ENCODE measurements around the gene SH3TC1.

Gene SH3TC1

DNA sequence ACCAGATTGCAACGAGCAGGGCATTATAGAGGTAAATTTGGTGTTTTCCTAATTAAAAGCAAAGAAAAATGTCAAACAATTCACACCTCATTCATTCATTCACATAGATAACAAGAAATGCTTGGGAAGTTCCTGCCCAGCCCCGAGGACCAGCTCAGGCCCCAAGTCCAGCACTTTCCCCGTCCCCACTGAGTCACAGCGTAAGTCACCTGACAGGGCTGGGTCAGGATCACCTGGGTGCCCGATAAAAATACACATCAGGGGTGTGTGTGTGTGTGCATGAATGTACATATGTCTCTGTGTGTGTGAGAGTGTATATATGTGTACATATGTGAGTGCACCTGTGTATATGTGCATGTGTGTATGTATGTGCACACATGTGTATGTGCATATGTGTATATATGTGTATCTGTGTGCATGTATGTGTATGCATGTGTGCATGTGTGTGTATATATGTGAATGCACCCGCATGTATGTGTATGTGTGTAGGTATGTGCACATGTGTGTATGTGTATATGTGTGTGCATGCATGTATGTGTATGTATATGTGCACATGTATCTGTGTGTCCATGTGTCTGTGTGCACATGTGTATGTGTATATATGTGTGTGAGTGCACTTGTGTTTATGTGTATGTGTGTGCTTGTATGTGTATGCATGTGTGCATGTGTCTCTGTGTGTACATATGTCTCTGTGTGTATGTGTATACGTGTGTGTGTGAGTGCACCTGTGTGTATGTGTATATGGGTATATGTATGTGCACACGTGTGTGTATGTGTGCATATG lies 18.6 kb upstream of the SH3TC1 start:
- DNase-seq (ENCODE audit: low read depth): no peak

DNA sequence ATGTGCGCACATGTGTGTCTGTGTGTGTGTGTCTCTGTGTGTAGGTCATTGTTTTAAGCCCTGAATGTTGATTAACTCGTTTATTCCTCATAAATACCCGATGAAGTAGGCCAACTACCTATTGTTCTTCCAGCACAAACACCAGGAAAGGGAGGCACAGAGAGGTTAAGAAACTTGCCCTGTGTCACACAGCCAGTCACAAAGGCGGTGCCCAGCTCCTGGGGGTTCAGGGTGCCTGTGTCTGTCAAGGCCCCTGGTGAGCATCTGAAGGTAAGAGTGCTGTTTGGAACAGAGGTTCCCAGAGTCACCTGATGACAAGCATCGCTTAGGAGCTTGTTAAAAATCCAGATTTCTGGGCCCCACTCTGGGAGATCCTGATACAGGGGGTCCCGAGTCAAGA lies 18.0 kb upstream of the SH3TC1 start:
- no peak for DNase-seq (ENCODE audit: low read depth)

DNA sequence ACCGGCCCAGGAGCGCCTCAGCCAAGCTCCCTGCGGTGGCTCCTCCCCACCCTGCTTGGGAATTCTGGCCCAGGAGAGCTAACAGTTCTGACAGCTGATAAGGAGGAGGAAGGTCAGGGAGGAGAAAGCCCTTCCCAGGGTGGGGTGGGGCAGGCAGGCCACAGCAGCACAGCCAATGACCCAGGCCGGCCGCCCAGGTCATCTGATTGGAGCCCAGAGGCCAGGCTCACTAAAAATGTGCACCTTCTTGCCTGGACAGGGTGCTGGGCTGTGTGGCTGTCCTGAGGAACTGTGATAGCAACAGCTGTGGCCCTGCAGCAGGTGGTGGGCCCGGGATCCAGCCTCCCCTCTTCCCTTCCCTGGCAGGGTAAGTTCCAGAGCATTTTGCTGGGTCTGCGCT lies 17.2 kb upstream of the SH3TC1 start:
- no peak for DNase-seq (ENCODE audit: low read depth)

DNA sequence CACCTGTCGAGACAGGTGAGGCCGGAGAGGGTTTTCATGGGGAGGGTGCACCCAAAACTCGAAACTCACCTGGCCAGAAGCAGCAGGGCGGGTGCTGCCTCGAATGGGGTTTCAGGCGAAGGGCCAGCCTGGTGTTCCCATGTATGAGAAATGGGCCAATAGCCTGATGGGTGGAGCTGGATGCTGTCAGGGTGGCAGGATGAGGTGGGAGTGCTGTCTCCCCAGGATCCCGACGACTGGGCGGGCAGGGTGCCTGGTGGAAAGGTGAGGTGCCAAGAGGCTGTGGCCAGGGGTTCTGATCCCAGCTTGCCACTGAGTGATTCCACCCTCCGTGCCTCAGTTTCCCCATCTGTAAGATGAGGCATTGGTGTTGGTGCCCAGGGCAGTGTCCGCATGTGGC lies 16.8 kb upstream of the SH3TC1 start:
- DNase-seq (ENCODE audit: low read depth): no peak

DNA sequence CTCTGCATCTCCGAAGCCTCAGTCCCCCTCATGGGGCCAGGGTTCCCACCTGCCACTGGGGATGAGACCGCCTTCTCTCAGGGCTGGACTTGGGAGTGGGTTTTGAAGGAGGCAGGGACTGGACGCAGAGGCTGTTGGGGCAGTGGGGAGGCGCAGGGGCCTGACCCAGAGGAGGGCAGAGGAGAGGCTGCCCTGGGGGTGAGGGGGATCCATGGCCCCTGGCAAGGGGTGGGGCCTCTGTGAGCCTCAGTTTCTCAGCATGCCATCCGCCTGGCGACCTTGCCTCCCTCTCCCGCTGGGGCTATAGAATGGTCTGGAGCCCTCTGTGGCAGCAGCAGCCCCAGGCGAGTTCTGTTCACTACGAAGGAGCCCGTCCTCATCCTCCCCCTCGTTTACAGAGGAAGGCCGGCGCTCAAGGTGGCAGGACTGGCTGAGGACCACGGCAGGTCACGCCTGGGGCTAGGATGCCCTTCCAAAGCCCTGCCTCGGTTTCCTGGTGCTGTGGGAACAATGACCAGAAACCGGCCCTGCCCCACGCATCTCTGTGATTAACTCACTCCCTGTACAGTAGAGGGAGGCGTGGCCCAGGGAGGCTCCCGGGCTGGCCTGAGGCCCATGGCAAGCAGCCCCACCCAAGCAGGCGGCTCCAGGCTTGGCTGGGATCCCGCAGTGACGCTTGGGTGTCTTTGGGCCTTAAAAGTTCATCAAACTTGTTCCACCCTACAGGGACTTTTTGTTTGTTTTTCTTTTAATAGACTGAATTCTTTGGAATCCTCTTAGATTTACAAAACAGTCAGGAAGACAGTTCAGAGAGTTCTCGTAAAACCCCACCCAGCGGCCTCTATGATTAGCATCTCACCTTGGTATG lies 16.0 kb upstream of the SH3TC1 start:
- no peak for DNase-seq (ENCODE audit: low read depth)

DNA sequence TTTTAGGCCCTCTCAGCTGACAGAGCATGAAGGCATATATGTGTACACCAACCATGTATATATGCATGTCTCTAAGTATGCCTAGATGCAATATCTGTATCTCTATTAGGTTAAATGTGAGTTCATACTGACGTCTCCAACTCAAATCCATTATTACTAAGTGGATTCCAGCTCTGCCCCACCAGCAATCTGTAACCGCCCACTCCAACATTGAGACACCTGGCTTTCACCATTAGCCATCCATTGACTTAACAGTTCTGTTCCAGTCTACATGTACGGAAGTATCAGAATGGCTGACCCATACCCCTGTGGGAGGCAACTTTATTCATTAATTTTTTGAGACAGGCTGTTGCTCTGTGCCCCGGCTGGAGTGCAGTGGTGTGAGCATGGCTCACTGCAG lies 15.0 kb upstream of the SH3TC1 start:
- DNase-seq (ENCODE audit: low read depth): no peak

DNA sequence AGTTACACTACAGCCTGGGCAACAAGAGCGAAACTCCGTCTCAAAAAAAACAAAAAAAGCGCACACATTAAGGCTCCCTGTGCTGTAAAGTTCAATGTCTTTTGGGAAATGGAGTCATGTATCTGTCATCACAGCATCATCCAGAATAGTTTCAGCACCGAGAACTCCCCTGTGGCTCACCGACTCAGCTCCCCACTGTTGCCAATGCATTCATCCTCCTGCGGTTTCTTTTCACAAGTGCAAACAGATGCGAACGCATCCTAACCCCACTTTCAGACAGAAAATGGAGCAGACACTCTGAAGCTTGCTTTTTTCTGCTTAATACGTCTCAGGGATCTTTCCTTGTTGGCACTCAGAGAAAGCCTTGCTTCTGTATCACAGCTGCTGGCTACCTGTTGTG lies 13.8 kb upstream of the SH3TC1 start:
- no peak for DNase-seq (ENCODE audit: low read depth)

DNA sequence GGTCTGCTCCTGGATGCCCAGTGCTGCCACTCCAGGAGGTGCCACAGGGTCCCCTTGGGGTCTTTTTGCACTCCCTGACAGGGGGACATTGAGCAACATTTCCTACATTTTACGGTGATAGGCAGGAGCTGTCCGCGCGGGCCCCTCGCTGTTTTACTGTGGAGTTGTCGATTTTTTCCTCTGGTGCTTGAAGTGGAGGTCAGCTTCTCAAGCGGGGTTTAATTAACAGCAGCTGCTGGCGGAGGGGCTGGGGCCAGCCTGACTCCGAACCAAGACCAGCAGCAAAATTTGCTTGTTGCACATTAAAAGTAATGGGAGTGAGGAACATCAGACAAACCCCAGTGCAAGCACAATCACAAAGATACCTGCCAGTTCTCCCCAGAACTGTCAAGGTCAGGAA lies 13.2 kb upstream of the SH3TC1 start:
- DNase-seq (ENCODE audit: low read depth): no peak

DNA sequence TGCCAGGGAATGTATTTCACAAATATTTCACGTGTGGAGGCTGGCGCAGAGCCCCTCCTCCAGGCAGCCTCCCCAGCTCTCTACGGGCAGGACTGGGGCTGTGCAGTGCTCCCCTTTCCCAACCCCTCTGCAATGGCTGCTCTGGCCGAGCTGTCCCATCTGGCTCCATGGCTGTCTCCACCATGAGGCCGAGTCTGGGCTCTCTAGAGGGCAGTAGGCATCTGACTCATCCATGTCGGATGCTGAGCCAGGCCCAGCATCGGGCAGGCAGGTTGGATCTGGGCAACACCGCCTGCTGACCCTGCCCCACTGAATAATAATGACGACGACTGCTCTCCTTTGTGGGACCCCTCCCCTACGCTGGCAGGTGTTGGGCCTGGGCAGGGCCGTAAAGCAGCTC lies 11.0 kb upstream of the SH3TC1 start:
- no peak for DNase-seq (ENCODE audit: low read depth)

DNA sequence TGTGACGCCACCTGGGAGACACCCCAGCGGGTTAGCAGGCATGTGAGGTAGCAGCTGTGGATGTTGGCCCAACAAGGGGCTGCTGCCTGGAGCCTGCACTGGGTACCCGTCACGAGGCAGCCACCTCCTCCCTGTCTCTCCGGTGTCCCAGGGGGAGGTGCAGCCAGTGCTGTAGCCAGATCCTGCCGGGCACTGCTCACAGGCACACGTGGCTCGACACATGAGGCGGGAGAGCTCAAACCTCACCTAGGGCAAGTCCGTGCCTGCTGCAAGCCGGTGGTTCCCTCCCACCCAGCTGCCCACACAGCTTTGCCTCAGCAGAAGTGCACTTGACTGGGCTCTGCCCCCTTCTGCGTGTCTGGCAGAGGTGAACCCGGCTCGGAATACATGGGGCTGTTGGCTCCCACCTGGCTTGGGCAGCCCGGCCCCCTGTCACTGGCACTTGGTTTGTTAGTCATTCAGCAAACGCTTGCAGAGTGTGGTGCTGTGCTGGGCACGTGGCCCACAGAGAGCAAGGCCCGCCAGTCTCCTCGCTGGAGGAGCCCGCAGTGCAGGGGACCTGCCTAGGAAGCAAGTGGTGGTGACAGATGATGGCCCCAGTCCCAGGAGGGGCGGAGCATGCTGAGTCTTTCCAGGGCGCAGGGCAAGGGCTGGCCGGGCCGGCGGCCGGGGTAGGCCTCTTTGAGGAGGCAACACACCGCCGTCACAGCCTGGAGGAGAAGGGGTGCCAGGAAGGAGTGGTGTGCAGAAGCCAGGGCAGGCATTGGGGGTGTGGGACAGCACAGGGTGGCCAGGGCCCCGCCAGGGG lies 10.1 kb upstream of the SH3TC1 start:
- DNase-seq (ENCODE audit: low read depth): no peak

DNA sequence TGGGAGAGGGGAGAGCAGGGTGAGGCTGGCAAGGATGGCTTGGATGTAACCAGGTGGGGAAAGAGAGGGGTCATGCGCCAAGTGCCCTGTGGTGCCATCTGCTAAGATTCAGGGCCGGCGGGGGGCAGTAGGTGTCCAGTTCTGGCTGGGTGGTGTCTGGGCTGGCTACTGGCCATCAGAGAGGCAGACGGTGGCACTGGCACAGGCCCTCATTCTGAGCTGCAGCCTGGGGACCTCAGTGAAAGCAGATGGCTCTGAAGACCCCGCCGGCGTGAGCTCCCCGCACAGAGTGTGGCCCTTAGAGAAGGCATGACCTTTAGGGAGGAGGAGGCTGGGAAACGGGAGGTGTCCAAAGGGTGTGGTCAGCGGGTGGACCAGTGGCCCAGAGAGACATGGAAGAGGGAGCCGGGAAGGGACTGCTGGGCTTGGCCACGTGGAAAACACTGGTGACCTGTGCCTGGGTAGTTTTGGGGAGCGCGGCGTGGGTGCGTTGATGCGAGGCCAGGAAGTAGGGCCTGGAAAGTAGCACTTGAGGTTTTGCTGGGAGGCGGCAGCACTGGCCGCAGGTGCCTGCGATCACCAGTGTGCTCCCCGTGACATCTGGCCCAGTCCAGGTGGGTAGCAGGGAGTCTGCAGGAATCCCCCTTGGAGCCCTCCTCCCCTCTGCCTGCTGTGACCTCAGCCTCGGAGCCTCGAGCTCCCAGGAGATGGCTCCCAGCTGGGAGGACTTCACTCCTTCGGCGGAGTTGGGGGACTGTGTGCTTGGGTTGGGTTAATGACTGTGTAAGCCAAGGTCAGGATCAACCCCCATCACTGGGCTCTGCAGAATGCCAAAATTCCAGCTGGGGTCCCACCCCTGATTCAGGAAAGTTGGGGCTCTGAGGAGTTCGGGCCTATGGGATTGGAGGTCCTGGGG lies 9.3 kb upstream of the SH3TC1 start:
- DNase-seq (ENCODE audit: low read depth): no peak

DNA sequence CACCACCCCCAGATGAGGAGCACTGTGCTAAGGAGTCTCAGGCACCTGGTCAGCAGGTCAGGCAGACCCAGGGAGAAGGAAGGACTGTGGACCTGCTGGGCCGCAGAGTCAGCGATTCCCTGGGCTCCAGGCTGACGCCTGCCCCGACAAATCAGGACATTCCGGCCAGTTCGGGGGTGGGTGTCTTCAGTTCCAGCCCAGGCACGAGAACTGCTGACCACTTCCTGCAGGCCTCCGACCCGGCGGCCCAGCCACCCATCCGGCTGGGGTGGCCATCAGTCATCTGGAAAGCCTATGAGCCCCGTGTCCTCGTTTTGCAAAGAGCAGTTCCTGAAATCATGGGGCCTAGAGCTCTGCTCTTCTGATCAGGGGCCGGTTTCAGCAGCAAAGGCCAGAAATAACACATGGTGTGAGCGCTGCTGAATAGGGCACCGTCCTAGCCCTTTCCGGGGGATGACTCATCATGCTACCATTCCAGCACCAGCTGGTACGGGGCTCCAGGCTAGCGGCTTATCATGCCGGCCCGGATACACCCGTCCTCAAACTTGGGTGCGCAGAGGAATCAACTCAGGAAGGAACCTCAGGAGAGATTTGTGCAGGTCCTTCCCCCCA lies 7.8 kb upstream of the SH3TC1 start:
- no peak for DNase-seq (ENCODE audit: low read depth)

DNA sequence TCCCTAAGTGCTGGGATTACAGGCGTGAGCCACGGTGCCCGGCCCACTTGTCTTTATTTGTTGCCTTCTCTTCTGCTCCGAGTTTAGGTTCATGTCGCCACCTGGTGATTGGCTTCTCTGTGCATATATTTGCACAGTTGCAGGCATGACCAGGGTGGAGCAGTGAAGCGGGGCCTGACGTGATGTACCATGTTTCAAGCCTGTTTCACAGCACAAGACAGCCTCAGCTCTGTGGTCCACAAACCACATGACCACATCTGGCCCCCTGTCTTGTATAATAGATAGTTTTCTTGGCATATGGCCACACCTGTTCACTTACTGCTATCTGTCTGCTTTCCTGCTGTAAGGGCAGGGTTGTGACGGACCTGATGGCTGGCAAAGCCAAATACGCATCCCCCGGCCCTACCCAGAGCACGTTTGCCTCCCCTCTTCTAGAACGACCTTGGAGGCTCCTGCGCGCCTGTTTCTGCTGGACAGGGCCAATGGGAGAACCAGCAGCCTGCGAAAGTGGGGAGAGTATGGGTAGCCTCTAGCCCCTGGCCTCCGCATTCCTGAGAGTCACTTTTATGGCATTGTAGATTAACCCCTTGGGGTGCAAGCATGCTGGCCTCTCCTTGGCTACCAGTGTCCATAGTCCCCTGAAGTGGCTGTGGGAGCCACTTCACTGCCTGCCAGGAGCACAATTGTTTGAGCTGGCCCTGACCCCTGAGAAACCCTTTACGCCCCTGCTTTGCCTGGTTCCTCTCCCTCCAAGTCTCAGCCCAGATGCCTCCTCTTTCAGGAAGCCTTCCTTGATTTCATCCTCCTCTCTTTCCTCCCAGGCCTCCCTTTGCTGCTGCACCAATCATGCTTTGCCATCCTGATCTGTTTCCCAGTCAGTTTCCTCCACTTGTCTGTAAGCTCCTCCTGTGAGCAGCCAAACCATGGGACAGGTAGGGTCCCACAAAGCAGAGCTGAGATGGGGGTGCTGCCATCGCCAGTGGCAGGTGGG lies 6.0 kb upstream of the SH3TC1 start:
- DNase-seq (ENCODE audit: low read depth): no peak

DNA sequence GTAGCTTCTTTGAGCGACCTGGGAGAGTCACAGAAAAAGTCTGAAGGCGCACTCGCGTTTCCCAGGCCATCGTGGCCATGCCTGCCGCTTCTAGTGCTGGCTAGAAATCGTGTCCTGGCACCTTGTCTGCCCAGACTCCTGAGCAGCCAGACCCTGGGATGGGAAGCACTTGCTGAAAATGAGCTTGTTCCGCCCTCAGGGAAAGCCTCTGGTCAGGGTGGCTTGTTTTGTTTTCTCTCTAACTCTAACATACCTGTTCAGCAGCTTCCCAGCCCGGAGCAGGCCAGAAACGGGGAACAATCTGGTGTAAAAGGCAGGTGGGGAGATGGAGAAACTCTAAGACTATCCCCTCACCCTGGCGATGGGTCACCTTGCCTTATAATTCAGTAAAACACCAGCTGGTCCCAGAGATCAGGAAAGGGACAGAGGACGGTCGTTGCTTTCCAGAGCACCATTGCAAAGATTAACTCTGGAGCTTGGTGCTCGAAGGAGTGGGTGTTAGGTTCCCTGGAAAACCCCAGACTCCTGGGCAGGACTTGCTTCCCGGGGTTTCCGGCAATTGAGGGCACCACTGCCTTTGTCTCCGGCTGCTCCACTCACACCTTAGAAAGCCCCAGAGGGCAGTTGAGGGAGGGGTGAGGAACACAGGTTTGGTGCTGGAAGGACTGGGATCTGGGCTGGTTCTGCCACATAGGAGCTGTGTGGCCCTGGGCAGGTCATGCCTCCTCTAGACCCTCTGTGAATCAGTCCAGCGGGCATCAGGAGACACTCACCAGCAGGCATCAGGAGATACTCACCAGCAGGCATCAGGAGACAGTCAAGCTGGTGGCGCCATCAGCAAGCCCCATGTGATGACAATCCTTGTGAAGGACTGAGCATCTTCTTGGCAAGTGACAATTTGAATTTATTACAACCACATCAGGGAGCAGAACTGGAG lies 4.5 kb upstream of the SH3TC1 start:
- no peak for DNase-seq (ENCODE audit: low read depth)

DNA sequence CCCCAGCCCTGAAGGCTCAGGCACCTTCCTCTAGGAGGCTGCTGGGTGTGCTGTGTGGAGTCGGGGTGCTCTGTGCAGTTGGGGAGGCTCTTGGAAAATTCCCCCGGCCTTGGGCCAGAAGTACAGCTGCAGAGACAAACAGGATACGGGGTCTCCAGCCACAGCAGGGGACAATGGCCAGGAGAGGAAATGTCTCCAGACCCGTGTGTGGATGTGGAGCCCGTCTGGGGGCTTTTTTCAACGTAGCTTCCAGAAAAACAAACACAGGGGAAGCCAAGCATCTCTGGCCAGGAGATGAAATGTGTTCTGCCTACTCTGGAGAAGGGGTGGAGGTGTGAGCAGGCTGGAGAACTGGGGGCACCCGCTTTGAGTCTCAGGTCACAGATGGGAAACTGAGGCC lies 3.7 kb upstream of the SH3TC1 start:
- DNase-seq (ENCODE audit: low read depth): no peak

DNA sequence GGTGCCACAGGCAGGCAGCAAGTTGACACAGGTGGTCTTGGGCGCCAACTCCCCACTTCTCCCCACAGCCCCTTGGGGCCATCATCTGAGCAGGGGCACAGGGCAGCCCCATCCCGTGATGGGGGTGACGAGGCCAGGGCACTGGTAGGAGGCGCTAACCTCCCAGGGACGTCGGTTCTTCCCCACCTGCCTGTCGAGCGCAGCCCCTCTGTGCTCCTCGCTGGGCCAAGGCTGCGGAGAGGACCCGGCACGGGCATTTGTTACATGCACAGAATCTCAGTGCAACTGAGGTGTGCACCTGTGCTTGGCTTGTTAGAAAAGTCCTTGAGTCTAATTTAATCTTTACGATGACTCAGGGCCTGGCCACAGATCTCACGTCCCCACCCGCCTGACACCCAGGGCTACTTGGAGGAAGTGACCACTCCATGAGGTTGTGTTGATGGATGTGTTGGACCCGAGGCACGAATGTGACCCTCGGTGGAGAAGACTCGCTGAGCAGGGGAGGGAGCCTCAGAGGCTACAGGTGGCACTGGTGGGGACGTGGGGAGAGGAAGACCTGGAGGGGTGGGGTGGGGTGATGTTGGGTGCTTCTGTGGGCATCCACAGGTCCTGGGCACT lies 3.1 kb upstream of the SH3TC1 start:
- DNase-seq (ENCODE audit: low read depth): no peak

DNA sequence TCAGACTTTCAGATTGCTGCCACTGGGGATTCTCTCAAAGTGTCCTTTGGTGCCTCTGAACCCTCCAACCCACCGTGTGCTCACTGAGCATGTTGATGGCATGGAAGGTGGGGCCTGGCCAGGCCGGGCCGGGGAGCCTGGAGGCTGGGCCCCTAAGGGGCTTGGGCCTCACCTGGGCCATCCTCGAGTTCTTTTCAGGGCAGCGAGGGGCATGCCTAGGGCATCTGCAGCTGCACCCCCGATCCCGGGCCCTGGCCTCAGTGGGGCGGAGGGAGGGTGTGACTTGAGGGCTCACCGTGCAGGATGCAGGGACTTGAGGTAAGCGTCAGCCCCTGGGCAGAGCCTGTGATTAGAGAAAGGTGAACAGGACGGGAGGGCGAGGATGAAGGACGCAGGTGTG lies 1.6 kb upstream of the SH3TC1 start:
- DNase-seq (ENCODE audit: low read depth): no peak

DNA sequence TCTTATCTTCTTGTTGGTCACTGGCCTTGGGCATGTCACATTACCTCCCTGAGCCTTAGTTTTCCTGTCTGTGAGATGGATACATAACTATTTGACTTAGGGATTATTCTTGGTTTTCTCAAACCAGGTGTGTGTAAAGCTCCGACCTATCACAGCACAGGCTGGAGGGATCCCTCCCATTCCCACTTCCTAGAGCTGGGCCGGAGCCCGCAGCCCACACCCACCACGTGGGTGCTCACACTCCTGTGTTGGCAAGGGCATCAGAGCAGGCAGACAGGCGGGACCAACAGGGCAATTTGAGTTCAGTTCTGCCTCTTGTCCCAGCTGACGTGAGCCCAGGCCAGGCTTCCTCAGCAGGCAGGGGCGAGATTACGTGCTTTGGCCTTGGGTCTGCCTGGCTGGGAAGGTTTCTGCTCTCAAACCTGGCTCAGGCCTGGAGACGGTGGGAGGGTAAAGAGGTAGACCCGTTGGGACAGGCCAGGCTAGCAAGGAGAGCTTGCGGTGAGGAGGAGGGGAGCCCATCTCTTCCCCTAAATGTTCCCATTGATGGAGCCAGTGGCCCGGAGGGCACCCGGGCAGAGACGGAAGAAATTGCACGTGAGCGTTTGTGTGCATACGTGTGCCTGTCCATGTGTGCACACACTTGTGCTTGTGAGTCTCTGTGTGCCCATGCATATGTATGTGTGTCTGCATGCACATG lies 734 bp upstream of the SH3TC1 start:
- DNase-seq (ENCODE audit: low read depth): no peak

Measured in activated T-helper 9 cell treated with anti-CD3 and anti-CD28 coated beads, Interleukin-2, amount 50 U/mL, for 16 hours (primary cell).